ENCODE results near the gene NHSL2. TPM values are rescaled to one million over a fixed set of nuclear protein-coding genes. Genes with fewer than 3 reads are reported as not detected.
"Not testable (repeated sequence)": the region's sequence is repeated elsewhere in the genome, so short reads cannot be mapped to it uniquely, and the experiment has no call there.

The NHSL2 gene
- total RNA-seq, result 10 to 100 TPM; 16.2 to 26.5 (median 23.0) TPM

DNA sequence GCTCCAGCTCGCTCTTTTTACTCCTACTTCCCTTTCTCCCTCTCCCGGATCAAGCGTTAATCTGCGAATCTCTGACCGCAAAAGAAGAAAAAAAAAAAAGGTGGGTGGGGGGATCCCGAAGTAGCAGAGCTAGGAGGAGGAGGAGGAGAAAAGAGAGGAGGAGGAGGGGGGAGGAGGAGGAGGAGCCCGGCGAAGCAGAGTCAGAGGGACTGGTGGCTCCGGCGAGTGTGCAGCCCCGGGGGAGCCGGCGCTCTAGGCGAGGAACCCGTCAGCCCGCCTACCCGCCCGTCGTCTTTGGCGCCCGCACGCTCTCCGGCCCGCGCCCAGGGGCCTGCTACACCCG lies at the start of gene NHSL2:
TSS of gene NHSL2 (plus strand) at position 203 of the 343 bp plus-strand sequence.
- Histone ChIP-seq H3K9me3 (no peaks in the 10 kb centered on the region), H3K4me3 (peak within 1 kb of the TSS; percentile 22 to 64 (median 31)), H3K27me3 (peaks cover 0 to 51% of the 10 kb centered on the region in 2 donors), H3K27ac (peak within 1 kb of the TSS in 3 of 4 donors; percentile 56 to 86 (median 60)), H3K4me1 (peaks cover 0 to 10% (median 0%) of the 10 kb centered on the region in 4 donors), H3K36me3 (no peaks in the 10 kb centered on the region)
- whole genome bisulfite sequencing, 2 donors, result 2 to 29% methylated on average over 14 to 26 of the region's 26 CpGs
- TF ChIP-seq, protein P1, sequence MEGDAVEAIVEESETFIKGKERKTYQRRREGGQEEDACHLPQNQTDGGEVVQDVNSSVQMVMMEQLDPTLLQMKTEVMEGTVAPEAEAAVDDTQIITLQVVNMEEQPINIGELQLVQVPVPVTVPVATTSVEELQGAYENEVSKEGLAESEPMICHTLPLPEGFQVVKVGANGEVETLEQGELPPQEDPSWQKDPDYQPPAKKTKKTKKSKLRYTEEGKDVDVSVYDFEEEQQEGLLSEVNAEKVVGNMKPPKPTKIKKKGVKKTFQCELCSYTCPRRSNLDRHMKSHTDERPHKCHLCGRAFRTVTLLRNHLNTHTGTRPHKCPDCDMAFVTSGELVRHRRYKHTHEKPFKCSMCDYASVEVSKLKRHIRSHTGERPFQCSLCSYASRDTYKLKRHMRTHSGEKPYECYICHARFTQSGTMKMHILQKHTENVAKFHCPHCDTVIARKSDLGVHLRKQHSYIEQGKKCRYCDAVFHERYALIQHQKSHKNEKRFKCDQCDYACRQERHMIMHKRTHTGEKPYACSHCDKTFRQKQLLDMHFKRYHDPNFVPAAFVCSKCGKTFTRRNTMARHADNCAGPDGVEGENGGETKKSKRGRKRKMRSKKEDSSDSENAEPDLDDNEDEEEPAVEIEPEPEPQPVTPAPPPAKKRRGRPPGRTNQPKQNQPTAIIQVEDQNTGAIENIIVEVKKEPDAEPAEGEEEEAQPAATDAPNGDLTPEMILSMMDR (IDR thresholded peaks at IDR 0.05), result no peak
- no peak for TF ChIP-seq POLR2A (IDR thresholded peaks at IDR 0.05)
- no peak for TF ChIP-seq EP300 (IDR thresholded peaks at IDR 0.05)
- DNase-seq (ENCODE audit: low spot score in 2 of 2), result no peak

DNA sequence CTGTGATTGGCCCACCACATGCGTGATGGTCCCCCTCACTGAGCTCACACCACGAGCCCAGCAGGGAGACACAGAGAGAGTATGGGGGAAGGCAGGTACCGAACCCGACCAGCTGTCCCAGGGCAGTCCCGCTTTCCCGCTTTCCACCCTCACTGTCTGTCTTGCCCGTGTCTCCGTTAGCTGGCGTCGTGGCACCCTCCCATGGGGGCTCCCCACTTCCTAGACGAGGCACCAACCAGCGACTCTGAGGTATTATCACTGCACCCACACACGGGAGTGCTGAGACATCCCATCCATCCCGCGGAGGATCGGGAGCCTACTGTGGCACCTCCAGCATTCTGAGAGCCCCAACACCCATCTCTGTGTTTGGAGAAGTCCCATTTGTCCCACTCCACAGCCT lies 43.0 kb upstream of the NHSL2 start:
- Histone ChIP-seq H3K4me3 (no peak overlapping the region), H3K36me3 (no peaks in the 10 kb centered on the region), H3K27me3 (peaks cover 0 to 17% of the 10 kb centered on the region in 2 donors), H3K9me3 (no peaks in the 10 kb centered on the region), H3K4me1 (no peaks in the 10 kb centered on the region), H3K27ac (no peak overlapping the region)
- 88 to 92% methylated on average over 15 to 16 of the region's 16 CpGs for WGBS, 2 donors
- no peak for DNase-seq (ENCODE audit: low spot score in 2 of 2)
- TF ChIP-seq, protein P1 (IDR thresholded peaks at IDR 0.05), result no peak
- TF ChIP-seq POLR2A (IDR thresholded peaks at IDR 0.05) (no peak), EP300 (IDR thresholded peaks at IDR 0.05) (no peak)

DNA sequence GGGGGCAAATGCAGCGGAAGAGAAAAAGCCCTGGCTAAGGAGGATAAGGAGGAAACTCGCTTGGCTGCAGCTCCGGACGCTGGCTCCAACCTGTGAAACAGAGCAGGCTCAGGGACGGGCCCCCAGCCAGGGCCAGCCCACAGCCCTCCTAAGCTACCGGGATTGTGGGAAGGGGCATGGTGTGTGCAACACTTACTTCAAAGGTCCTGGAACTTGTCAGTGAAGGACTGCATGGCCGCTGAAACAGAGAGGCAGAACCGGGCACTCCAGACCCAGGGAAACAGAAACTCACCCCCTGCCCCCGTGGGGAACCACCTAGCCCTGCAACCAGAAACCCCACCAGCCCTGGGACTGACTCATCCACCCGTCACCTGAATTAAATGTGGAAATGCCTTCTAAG lies 41.1 kb upstream of the NHSL2 start:
- H3K4me1 ChIP-seq; H3K27ac ChIP-seq; DNase-seq (ENCODE audit: low spot score in 2 of 2); H3K4me3 ChIP-seq; H3K9me3 ChIP-seq; H3K36me3 ChIP-seq: not testable (repeated sequence)
- WGBS, 2 donors, result 51 to 63% methylated on average over 8 to 9 of the region's 10 CpGs
- peaks cover 0 to 17% of the 10 kb centered on the region in 2 donors for H3K27me3 ChIP-seq

GRCh38 chrX:71870208-71871098 lies 40.2 kb upstream of the NHSL2 start:
- H3K27me3 ChIP-seq, result peaks cover 0 to 17% of the 10 kb centered on the region in 2 donors
- no peak for DNase-seq (ENCODE audit: low spot score in 2 of 2)
- H3K27ac ChIP-seq, result no peak overlapping the region
- H3K36me3 ChIP-seq, result no peaks in the 10 kb centered on the region
- TF ChIP-seq EP300 (IDR thresholded peaks at IDR 0.05), result no peak
- no peak for TF ChIP-seq POLR2A (IDR thresholded peaks at IDR 0.05)
- TF ChIP-seq, protein P1 (IDR thresholded peaks at IDR 0.05), result no peak
- H3K4me1 ChIP-seq, result no peaks in the 10 kb centered on the region
- 77 to 89% methylated on average over 6 to 14 of the region's 15 CpGs for WGBS, 2 donors
- H3K9me3 ChIP-seq, result no peaks in the 10 kb centered on the region
- H3K4me3 ChIP-seq, result no peak overlapping the region

DNA sequence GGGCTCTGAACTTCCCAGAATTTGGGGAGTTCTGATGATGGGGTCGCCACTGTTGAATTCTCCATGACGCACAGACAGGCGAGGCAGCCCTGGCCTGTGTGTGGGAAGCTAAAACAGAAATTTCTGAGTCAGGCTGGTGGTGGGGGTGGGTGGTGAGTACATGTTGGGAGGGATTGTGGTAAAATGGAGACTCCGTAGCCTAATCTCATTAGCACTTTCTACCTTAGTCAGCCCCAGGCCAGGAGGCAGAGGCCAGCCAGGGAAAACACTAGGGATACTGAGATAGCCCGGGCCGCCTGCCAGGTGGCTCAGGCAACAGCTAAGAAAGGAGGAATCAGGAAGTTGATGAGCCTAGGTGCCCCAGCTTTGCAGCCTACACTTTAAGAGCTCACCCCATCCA lies 39.3 kb upstream of the NHSL2 start:
- Histone ChIP-seq H3K27me3 (peaks cover 0 to 14% of the 10 kb centered on the region in 2 donors), H3K4me3 (no peak overlapping the region), H3K9me3 (no peaks in the 10 kb centered on the region), H3K4me1 (no peaks in the 10 kb centered on the region), H3K27ac (no peak overlapping the region), H3K36me3 (no peaks in the 10 kb centered on the region)
- WGBS, 2 donors, result 50 to 72% methylated on average over 3 to 6 of the region's 6 CpGs
- peak in 1 of 2 donors; percentile 4 for DNase-seq (ENCODE audit: low spot score in 2 of 2)
- TF ChIP-seq, protein P1 (IDR thresholded peaks at IDR 0.05), result no peak
- TF ChIP-seq POLR2A (IDR thresholded peaks at IDR 0.05) (no peak), EP300 (IDR thresholded peaks at IDR 0.05) (no peak)
